Measurements from ENCODE around the gene ENDOG.

- TF ChIP-seq POLR2AphosphoS5 (IDR thresholded peaks at IDR 0.05; ENCODE audit: low read depth, low read length) = no peak
- TF ChIP-seq TAF1 (IDR thresholded peaks at IDR 0.05; ENCODE audit: borderline replicate concordance, insufficient read depth, low read length) = no peak
- no peak for TF ChIP-seq SIN3A (IDR thresholded peaks at IDR 0.05; ENCODE audit: borderline replicate concordance, insufficient read depth, low read length)
- no peak for TF ChIP-seq REST (IDR thresholded peaks at IDR 0.05; ENCODE audit: insufficient read depth in 1 of 2, low read depth in 2 of 2, low read length in 2 of 2)
- TF ChIP-seq FOXP2 (optimal IDR thresholded peaks at IDR 0.05; ENCODE audit: borderline replicate concordance, extremely low read depth, extremely low read length, insufficient read depth) = no peak
Measured at GRCh38 chr9:128821584-128822406, 3.5 kb downstream of the ENDOG start.
